Fibroblast of mammary gland (primary cell): ENCODE measurements around the gene TMIGD2.
"Not testable (repeated sequence)": the region's sequence is repeated elsewhere in the genome, so short reads cannot be mapped to it uniquely, and the experiment has no call there.

Experiments used
- DNase-seq: peaks from one replicate; pipeline ENCODE4 v3.0.0-alpha.2; 2010; ENCODE audit warnings: low read depth
- H3K4me3 ChIP-seq: 2 replicates; pipeline ENCODE4 v1.5.1; 2011; ENCODE audit warnings: low read depth, mild to moderate bottlenecking, low read length, moderate library complexity; ENCODE audit not compliant: control insufficient read depth
- TF ChIP-seq, protein P1 (sequence below): conservative IDR thresholded peaks from 2 replicates; pipeline ENCODE4 v1.5.1; 2011; ENCODE audit warnings: low read depth, low read length, inconsistent platforms; ENCODE audit not compliant: control insufficient read depth, insufficient read depth

TMIGD2 gene

DNA sequence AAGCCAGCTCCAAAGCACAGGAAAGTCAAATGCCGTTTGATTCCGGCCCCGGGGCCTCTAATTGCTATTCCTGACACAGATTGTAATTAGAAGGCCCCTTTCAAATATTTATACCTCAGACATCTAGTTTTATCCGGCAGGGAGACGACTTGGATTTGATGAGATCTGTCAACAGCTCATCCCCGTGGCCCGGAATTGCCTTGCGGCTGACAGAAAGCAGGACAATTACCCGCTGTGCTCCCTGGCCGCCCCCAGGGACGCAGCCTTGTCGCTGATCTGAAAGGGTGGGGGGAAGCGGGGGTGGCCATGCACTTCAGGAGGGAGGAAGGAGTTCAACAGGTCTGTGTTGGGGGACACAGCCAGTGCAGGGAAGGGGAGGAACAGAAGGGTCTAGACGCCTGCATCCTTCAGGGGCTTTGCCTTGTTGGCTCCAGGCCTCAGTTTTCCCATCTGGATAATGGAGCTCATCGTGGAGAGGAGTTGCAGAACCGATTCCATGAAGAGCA lies 24.9 kb downstream of the TMIGD2 start:
- no peak overlapping the region for H3K4me3 ChIP-seq
- no peak for DNase-seq
- TF ChIP-seq, protein P1, sequence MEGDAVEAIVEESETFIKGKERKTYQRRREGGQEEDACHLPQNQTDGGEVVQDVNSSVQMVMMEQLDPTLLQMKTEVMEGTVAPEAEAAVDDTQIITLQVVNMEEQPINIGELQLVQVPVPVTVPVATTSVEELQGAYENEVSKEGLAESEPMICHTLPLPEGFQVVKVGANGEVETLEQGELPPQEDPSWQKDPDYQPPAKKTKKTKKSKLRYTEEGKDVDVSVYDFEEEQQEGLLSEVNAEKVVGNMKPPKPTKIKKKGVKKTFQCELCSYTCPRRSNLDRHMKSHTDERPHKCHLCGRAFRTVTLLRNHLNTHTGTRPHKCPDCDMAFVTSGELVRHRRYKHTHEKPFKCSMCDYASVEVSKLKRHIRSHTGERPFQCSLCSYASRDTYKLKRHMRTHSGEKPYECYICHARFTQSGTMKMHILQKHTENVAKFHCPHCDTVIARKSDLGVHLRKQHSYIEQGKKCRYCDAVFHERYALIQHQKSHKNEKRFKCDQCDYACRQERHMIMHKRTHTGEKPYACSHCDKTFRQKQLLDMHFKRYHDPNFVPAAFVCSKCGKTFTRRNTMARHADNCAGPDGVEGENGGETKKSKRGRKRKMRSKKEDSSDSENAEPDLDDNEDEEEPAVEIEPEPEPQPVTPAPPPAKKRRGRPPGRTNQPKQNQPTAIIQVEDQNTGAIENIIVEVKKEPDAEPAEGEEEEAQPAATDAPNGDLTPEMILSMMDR: no peak

DNA sequence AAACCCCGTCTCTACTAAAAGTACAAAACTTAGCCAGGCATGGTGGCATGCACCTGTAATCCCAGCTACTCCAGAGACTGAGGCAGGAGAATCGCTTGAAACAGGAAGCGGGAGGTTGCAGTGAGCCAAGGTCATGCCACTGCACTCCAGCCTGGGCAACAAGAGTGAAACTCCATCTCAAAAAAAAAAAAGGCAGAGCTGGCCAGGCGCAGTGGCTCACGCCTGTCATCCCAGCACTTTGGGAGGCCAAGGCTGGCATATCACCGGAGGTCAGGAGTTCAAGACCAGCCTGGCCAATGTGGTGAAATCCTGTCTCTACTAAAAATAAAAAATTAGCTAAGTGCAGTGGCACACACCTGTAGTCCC lies 27.9 kb downstream of the TMIGD2 start:
- not testable (repeated sequence) for DNase-seq

DNA sequence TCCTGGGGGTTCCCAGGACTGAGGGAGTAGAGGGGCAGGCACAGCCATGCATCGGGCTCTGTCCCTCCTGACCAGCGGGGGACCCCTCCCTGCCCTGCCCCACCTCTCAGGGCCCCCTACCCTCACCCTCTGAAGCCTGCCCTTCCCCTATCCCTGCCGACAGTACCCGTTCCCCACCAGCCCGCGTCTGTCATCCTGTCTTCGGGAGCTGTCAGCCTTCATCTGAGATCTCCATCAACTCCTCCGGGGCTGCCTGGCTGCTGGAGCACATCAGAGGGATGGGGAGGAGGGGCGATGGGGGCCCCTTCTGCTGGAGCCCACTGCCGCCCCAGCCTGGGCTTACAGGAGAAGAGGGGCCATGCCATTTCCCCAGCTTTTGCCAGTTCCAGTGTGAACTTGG lies 29.3 kb downstream of the TMIGD2 start:
- TF ChIP-seq, protein P1: no peak
- DNase-seq: no peak

More for the DNA sequence above, 27.9 kb downstream of the TMIGD2 start:
- not testable (repeated sequence) for H3K4me3 ChIP-seq

DNA sequence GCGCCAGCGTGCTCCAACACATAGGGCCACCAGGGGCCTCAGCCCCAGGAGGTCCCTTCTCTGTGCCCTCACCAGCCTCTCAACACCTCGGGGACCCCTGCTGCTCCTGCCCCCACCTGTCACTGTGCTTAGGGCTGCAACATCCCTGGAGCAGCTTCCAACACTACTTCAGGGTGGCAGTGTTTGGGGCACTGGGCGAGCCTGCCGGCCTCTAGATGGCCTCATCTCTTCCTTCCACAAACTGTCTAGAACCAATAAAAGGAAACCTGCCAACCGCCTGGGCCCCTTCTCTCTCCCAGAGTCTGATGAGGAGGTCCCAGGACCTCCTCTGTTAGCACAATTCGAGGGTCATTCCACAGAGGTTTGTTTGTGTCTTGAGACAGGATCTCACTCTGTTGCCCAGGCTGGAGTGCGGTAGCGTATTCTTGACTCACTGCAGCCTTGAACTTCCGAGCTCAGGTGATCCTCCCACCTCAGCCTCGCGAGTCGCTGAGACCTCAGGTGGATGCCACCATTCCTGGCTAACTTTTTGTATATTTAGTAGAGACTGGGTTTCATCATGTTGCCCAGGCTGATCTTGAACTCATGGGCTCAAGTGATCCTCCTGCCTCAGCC lies 33.3 kb downstream of the TMIGD2 start:
- DNase-seq: no peak
- TF ChIP-seq, protein P1: no peak
- H3K4me3 ChIP-seq: no peak overlapping the region

More for the DNA sequence above, 29.3 kb downstream of the TMIGD2 start:
- H3K4me3 ChIP-seq: no peak overlapping the region

DNA sequence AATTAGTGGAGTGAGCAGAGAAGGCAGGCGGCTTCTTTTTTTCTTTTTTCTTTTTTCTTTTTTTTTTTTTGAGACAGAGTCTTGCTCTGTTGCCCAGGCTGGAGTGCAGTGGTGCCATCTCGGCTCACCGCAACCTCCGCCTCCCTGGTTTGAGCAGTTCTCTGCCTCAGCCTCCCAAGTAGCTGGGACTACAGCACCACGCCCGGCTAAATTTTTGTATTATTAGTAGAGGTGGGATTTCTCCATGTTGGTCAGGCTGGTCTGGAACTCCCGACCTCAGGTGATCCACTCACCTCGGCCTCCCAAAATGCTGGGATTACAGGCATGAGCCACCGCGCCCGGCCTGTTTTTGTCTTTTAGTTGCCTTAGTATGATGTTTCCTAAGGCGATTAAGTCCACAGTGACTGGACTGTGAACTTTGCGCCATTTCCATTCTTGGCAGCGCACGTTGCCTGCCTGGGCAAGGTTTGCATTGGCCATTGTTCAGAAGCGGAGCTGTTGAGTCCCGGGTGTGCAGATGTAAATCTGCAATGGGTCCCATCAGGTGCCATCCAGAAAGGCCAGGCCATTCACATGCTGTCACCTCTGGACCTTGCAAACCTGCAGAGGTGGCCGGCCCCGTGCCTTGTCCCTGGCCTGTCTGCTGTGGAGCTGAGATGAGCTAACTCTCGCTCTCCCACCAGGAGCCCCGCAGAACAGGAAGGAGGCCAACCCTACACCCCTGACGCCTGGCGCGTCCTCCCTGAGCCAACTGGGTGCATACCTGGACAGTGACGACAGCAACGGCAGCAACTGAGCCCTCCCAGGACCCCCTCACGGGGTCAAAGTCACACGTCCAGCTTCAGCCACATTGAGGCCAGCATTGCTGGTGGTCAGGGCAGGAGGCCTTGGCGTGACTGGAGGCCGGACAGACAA lies 34.0 kb downstream of the TMIGD2 start:
- DNase-seq: no peak
- TF ChIP-seq, protein P1: no peak
- no peak overlapping the region for H3K4me3 ChIP-seq

DNA sequence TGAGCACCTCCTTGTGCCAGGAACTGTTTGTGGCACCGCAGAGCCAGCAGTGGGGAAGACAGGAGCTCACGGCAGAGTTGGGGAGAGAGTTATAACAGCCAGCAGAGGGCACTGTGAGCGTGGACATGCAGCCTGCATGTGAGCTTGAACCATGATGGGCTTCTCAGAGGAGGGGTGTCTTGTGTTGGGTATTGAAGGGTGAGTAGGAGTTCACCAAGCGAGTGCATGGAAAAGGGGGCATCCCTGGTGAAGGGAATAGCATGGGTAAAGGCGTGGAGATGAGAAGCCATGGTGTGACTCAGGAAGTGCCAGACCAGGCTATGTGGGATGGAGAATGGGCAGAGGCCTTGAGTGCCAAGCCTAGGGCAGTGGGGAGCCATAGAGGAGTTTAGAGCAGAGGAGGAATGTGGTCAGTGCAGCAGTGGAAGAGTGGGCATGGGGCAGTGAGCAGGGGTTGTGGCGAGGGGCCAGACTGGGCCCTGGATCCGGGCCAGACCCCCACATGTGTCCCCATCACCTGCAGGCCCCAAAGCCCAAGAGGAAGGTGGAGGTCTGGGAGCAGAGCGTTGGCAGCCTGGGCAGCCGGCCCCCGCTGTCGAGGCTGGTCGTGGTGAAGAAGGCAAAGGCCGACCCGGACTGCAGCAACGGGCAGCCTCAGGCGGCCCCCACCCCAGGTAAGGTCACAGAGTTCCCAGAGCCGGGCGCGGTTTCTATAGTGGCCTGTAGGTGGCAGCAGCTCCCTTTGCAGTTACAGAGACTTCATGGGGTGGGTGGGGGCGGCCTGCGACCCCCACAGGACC lies 34.9 kb downstream of the TMIGD2 start:
- H3K4me3 ChIP-seq: no peak overlapping the region
- peak; percentile 60 for DNase-seq
- TF ChIP-seq, protein P1: peak; percentile 59
